ENCODE measurements around the gene WDR82.

DNA sequence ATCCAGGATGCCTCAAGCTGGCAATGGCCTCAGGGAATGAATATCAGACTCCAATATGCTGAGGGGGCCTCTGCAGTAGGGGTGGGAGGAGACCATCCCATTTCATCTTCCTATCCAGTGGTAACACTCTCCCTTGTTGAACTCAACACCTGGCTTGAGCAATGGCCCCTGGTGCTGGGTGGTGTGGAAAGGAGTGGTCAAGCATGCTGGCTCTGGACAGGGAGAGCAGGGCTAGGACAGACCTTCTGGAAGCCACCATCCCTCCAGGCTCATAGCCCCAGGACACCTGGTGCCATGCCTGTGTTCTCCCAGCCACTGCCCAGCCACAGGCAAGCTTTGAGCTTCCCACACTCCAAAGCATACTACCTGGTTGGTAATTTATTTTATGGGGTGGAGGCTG, 47.2 kb upstream of the WDR82 start:
- TF ChIP-seq, protein P1, sequence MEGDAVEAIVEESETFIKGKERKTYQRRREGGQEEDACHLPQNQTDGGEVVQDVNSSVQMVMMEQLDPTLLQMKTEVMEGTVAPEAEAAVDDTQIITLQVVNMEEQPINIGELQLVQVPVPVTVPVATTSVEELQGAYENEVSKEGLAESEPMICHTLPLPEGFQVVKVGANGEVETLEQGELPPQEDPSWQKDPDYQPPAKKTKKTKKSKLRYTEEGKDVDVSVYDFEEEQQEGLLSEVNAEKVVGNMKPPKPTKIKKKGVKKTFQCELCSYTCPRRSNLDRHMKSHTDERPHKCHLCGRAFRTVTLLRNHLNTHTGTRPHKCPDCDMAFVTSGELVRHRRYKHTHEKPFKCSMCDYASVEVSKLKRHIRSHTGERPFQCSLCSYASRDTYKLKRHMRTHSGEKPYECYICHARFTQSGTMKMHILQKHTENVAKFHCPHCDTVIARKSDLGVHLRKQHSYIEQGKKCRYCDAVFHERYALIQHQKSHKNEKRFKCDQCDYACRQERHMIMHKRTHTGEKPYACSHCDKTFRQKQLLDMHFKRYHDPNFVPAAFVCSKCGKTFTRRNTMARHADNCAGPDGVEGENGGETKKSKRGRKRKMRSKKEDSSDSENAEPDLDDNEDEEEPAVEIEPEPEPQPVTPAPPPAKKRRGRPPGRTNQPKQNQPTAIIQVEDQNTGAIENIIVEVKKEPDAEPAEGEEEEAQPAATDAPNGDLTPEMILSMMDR (IDR thresholded peaks at IDR 0.05; ENCODE audit: low read depth, low read length) = no peak
- no peak for TF ChIP-seq POLR2A (IDR thresholded peaks at IDR 0.05; ENCODE audit: extremely low read depth, insufficient read length)
- TF ChIP-seq, protein P2, sequence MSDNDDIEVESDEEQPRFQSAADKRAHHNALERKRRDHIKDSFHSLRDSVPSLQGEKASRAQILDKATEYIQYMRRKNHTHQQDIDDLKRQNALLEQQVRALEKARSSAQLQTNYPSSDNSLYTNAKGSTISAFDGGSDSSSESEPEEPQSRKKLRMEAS (IDR thresholded peaks at IDR 0.05; ENCODE audit: low read depth, low read length) = no peak
